Left colon (tissue), 2 donors: ENCODE data around the gene TPM2. TPM values are rescaled to one million over a fixed set of nuclear protein-coding genes. Genes with fewer than 3 reads are reported as not detected.
A peak's percentile ranks its signal among the peaks of the same experiment; 100 is the strongest.

Source experiments
- ATAC-seq: fragments of 200-7000 bp; cut with Tn5 transposase; one replicate; pipeline ENCODE4 v1.9.1; 2020; ENCODE audit warnings: mild to moderate bottlenecking, moderate library complexity
- DNase-seq, 2 donors: peaks; one replicate each; pipeline ENCODE4 v3.0.0-alpha.2; 2020
- intact Hi-C, 2 donors: fragments of 100-400 bp; cut with DNase I in 1 of 2; cut with micrococcal nuclease in 1 of 2; formaldehyde crosslinking; loops; one replicate each; pipeline versions ENCODE4 v1.11.2 to v1.14.0; 2022; cut with DNase I, micrococcal nuclease
- total RNA-seq, 2 donors: library from RNA; stranded (reverse); fragmentation: NEBNext Ultra II Directional; extraction: Animal tissue kit (Norgen Biotek cat#: 25700); gene quantifications; one replicate each; pipeline ENCODE4 v1.2.1, GENCODE V29; 2021
- donor health status: DM: no; HTN: no; CAD: no.
- donor health status: DM: yes; HTN: yes; CAD: no.

The TPM2 gene
- total RNA-seq, 2 donors from 2014 or later: 25.9 to 277 TPM

DNA sequence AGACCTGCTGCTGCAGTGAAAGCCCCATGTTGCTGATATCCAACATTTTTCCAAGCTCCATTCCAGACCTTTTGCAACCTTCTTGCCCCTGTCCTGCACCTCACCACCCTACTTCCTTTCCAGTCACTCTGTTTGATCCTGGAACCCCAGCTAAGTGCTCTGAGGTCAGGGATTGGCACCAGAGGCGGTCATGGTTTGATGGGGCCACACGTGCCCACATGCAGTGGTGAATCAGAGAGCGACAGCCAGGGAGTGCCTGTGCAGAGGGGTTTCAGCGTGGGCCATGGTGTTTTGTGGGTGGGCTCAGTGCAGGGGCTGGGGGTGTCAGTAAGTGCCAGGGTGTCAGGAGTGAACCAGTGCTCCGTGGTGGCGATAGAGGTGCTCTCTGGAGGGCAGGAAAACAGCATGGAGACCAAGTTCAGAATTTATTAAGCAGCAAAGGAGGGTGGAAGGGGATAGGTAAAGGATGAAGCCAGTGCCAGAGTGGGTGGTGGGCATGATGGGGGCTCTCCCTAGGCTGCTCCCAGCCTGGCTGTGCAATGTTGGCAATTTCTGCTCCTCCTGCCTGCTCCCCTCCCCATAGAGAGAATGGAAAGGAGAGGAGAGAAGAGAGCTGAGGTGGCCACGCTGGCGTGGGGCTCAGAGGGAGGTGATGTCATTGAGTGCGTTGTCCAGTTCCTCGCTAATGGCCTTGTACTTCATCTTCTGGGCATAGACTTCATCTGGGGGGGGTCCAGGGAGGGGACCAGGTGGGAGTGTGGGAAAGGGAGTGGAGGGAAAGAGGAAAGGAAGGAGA is 7.0 kb downstream of the TPM2 start:
- DNase-seq (no peak), ATAC-seq (no peak)
- intact Hi-C loops: no loop called here

DNA sequence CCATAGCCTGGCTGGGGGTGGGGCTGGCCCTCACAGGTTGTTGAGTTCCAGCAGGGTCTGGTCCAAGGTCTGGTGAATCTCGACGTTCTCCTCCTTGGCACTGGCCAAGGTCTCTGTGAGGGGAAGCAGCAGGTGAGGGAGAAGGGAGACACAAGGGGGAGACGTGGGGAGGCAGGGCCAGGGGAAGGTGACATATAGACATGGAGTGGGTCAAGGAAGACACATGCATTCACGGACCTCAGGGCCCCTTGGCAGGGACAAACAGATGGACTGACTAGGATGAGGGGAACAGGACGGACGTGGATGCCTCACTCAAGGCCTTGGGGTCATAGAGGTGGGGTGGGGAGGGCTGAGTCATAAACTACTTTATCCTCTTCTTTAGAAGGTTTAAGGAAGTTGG is 7.7 kb downstream of the TPM2 start:
- no peak for ATAC-seq
- intact Hi-C loops: no loop called here
- no peak for DNase-seq

DNA sequence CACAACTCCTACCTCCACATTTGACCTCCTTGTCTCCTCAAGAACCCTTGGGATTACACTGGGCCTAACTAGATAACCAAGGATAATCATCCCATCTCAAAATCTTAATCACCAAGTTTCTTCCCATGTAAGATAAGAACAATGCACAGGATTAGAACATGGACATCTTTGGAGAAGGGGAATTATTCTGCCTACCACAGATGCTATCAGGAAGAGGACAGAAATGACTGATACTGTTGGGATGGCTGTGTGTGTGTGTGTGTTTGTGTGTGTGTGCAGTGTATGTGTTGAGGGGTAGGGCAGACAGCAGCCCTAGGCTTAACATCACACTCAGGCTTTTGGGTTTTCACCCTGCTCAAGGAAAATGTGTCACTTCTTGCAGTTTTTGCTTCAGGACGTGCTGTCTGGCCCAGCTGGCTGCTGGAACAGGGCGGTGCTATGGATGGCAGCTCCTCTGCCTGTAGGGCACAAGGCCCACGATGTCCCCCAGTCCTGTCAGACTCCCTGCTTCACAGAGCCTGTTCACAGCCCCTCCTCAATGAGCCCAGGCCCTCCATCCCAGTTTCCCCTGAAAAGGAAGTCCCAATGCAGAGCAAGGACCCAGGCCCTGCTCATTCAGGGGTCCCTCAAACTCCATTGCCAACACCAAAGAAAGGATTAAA is 8.3 kb downstream of the TPM2 start:
- DNase-seq: no peak
- intact Hi-C loops: no loop called here
- ATAC-seq: no peak

DNA sequence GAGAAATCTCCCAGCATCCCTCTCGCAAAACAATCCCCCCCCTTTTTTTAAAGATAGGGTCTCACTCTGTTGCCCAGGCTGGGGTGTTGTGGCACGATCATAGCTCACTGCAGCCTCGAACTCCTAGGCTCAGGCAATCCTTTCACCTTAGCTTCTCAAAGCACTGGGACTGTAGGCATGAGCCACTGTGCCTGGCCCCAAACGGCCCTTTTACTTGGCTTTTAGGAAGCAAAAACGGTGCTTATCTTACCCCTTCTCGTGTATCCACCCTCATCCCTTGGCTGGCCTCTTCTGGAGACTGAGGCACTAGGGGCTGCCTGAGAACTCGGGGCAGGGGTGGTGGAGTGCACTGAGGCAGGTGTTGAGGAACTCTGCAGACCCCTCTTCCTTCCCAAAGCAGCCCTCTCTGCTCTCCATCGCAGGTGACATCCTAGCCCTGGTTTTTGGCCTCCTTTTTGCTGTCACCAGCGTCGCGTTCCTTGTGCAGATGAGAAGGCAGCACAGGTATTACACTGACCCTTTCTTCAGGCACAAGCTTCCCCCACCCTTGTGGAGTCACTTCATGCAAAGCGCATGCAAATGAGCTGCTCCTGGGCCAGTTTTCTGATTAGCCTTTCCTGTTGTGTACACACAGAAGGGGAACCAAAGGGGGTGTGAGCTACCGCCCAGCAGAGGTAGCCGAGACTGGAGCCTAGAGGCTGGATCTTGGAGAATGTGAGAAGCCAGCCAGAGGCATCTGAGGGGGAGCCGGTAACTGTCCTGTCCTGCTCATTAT is 9.2 kb downstream of the TPM2 start:
- intact Hi-C loops: no loop called here

DNA sequence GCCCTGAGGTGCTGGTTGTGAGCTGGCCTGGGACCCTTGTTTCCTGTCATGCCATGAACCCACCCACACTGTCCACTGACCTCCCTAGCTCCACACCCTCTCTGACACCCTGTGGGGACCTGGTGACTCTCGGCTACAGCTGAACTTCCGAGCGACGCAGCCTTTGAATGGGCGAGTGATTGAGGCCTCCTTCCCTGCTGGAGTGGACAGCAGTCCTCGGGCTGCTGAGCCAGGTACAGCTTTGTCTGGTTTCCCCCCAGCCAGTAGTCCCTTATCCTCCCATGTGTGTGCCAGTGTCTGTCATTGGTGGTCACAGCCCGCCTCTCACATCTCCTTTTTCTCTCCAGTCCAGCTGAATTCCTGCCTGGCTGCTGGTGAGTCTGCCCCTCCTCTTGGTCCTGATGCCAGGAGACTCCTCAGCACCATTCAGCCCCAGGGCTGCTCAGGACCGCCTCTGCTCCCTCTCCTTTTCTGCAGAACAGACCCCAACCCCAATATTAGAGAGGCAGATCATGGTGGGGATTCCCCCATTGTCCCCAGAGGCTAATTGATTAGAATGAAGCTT is 9.9 kb downstream of the TPM2 start:
- DNase-seq (no peak), ATAC-seq (no peak)
- intact Hi-C loops: no loop called here

More for the DNA sequence above, 9.2 kb downstream of the TPM2 start:
- no peak for ATAC-seq
- no peak for DNase-seq

DNA sequence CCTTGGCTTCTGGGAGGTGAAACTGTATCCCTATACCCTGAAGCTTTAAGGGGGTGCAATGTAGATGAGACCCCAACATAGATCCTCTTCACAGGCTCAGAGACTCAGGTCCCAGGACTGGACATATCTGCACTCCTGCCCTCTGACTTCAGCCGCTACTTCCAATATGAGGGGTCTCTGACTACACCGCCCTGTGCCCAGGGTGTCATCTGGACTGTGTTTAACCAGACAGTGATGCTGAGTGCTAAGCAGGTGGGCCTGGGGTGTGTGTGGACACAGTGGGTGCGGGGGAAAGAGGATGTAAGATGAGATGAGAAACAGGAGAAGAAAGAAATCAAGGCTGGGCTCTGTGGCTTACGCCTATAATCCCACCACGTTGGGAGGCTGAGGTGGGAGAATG is 10.6 kb downstream of the TPM2 start:
- intact Hi-C loops: no loop called here
- ATAC-seq (no peak), DNase-seq (no peak)

DNA sequence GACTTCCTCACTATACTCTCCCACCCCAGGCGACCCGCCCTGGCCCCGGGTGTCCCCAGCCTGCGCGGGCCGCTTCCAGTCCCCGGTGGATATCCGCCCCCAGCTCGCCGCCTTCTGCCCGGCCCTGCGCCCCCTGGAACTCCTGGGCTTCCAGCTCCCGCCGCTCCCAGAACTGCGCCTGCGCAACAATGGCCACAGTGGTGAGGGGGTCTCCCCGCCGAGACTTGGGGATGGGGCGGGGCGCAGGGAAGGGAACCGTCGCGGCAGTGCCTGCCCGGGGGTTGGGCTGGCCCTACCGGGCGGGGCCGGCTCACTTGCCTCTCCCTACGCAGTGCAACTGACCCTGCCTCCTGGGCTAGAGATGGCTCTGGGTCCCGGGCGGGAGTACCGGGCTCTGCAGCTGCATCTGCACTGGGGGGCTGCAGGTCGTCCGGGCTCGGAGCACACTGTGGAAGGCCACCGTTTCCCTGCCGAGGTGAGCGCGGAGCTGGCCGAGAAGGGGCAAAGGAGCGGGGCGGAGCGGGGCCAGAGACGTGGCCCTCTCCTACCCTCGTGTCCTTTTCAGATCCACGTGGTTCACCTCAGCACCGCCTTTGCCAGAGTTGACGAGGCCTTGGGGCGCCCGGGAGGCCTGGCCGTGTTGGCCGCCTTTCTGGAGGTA is 13.9 kb downstream of the TPM2 start:
- intact Hi-C loops: no loop called here
- DNase-seq (peak in 1 of 2 donors; percentile 62), ATAC-seq (peak; percentile 81)

DNA sequence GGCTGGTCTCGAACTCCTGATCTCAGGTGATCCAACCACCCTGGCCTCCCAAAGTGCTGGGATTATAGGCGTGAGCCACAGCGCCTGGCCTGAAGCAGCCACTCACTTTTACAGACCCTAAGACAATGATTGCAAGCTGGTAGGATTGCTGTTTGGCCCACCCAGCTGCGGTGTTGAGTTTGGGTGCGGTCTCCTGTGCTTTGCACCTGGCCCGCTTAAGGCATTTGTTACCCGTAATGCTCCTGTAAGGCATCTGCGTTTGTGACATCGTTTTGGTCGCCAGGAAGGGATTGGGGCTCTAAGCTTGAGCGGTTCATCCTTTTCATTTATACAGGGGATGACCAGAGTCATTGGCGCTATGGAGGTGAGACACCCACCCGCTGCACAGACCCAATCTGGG is 14.5 kb downstream of the TPM2 start:
- DNase-seq (no peak), ATAC-seq (peak; percentile 32)
- intact Hi-C loops: no loop called here

DNA sequence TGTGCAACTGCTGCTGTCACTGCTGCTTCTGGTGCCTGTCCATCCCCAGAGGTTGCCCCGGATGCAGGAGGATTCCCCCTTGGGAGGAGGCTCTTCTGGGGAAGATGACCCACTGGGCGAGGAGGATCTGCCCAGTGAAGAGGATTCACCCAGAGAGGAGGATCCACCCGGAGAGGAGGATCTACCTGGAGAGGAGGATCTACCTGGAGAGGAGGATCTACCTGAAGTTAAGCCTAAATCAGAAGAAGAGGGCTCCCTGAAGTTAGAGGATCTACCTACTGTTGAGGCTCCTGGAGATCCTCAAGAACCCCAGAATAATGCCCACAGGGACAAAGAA is 15.7 kb downstream of the TPM2 start:
- intact Hi-C loops: no loop called here
- no peak for DNase-seq
- ATAC-seq: no peak

DNA sequence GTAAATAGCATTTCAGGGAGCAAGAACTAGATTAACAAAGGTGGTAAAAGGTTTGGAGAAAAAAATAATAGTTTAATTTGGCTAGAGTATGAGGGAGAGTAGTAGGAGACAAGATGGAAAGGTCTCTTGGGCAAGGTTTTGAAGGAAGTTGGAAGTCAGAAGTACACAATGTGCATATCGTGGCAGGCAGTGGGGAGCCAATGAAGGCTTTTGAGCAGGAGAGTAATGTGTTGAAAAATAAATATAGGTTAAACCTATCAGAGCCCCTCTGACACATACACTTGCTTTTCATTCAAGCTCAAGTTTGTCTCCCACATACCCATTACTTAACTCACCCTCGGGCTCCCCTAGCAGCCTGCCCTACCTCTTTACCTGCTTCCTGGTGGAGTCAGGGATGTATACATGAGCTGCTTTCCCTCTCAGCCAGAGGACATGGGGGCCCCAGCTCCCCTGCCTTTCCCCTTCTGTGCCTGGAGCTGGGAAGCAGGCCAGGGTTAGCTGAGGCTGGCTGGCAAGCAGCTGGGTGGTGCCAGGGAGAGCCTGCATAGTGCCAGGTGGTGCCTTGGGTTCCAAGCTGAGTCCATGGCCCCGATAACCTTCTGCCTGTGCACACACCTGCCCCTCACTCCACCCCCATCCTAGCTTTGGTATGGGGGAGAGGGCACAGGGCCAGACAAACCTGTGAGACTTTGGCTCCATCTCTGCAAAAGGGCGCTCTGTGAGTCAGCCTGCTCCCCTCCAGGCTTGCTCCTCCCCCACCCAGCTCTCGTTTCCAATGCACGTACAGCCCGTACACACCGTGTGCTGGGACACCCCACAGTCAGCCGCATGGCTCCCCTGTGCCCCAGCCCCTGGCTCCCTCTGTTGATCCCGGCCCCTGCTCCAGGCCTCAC is 16.3 kb downstream of the TPM2 start, which contains the start of gene CA9:
Gene CA9, plus strand, starts transcription at position 797 of the 893 bp plus-strand sequence. Its CDS starts 32 bp downstream, at position 829.
- intact Hi-C loops: no loop called here
- peak; percentile 33 for ATAC-seq

DNA sequence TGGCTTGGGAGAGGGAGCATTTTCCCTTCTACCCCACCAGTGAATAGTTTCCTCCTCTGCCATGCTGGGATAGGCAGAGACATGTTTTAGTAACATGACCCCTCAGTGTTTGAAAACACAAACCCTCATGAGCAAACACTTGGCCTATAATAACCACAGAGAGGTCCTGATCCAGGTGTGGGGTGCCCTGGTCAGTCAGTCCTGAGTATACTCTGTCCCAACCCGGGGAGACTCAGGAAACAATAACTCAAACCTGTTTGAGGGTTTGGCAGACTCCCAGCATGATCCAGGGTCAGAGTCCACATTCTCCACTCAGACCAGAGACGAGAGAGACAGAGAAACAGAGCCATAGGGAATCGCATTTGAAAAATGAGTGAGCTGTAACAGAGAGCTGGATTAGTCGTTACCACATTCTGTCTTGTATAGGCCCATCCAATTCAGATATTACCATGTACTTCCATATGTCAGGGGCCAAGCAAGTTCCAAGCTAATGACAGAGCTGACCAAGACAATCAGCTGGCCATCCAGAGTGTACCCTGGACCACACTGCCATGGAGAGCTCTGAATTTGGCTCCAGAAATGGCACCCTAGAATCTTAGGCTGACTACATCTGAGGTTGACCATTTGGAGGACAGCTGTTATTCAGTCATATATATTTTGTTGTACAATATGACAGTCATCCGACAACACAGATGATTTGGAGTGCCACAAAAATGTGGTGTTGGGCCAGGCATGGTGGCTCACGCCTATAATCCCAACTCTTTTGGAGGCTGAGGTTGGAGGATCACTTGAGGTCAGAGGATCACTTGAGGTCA is 20.2 kb downstream of the TPM2 start:
- peak; percentile 82 to 85 for DNase-seq
- intact Hi-C loops: no loop called here
- peak; percentile 81 for ATAC-seq

More for the DNA sequence above, 16.3 kb downstream of the TPM2 start, which contains the start of gene CA9:
- peak; percentile 36 to 70 for DNase-seq

DNA sequence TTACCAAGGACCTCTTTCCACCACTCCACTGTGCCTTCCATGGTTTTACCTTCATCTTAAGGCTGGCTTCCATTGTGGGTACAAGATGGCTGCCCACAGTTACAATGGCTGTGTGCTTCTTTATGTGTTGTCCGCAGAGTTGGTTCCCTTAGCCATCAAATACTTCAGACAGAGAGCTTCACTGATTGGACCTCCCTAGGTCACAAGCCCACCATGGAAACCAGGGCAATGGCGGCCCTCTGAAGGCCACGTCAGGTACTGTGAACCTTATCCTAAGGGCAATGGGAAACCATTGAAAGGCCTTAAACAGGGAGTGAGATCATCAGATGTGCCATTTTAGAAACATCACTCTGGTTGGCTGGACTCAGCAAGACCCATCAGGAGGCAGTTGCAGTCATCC is 21.8 kb downstream of the TPM2 start:
- DNase-seq (no peak), ATAC-seq (no peak)
- intact Hi-C loops: no loop called here

DNA sequence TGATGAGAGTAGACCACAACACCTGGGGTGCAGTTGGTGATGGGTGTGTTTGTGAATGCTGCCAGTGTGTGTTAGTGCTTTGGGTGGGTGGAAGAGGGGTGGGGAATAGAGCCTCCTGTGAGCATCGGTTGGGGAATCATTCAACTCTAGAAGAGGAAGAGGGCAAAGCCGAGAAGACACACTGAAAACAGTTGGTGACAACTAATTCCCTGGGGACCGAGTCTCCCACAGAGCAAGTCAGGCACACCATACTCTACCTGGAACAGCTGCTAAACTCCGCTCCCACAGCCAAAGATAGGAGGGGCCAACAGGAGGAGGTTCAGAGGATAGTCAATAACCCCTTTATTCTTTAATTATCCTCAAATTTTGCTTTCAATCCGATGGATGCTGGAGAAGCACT is 23.2 kb downstream of the TPM2 start:
- intact Hi-C loops: no loop called here
- ATAC-seq: no peak
- DNase-seq: no peak

DNA sequence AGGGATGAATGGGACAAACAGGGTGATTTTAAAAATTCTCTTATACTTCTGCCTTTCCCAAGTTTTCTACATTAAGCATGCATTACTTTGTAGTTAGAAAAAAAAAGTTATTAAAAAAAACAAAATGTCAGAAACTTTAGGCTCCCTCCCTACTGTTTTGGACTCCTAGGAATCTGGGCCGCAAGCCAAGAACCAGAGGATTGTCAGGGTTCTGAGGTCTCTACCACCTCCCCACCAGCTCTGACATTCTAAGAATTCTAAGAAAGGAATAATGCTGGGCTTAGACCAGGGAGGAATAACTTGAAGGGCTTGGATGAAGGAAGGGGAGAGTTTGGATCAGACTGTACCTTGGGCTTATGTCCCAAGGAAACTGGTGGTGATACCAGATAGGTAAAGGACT is 23.7 kb downstream of the TPM2 start:
- intact Hi-C loops: no loop called here
- no peak for DNase-seq

DNA sequence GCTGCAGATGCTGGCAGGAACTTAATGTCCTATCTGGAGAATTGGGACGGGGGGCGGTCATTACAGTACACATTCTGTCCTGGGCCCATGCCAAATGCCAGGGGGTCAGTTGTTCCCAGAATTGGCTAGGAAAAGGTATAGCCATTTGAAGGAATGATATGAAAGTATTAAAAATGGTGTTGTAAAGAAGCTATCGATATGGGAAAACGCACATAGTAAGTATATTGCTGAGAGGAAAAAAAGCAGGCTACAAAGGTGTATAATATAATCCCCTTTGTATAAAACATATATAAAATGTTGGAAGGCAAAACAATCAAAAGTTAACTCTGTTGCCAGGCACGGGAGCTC is 24.3 kb downstream of the TPM2 start:
- intact Hi-C loops: no loop called here
- no peak for DNase-seq

More for the DNA sequence above, 23.7 kb downstream of the TPM2 start:
- no peak for ATAC-seq

DNA sequence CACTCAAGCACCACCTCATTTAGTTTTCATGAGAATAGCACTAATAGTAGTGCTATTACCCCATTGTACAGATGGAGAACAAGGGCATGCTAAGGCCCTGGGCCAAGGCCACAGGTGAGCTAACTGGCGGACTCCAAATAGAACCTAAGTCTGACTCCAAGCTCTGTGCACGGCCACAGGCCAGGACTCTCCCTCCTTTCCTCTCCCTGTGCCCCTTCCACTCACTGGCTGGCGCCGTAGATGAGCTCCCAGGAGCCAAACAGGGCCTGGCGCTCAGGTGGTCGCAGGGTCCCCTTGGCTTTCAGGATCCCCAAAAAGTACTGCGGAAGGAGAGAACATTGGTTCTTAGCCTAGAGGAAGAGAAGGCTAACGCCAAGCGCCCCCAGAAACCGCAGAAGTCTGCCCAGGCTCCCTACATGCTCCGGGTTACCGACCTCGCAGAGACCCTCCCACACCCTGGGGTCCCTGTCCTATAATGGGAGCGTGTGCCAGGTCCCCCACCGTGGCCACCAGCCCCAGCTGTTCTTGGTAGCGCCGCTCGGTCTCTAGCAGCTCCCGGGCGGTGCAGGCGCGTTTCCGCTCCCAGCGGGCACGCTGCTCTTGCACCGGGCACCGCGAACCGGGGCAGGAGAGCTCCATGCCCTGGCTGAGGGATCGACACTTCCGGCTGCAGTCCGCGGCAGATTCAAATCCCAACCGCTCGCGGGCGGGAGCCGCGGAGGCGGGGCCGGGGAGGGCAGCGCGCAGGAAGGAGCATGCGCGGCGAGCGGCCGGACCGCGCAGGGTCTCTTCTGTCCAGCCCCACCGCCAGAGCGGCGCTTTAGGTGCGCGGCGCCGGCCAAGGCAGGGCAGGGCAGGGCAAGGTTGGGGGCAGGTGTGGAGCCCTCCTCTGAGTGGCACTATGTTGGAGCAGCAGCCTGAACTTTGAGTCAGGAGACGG is 24.9 kb downstream of the TPM2 start, which contains the start of gene ARHGEF39:
Gene ARHGEF39, minus strand, starts transcription at position 665 of the 940 bp plus-strand sequence. Its CDS starts 26 bp downstream, at position 639.
- peak; percentile 78 for ATAC-seq
- intact Hi-C loops: no loop called here
- DNase-seq: peak; percentile 87 to 88

More for the DNA sequence above, 24.3 kb downstream of the TPM2 start:
- ATAC-seq: no peak
